HepG2 (cell line): Measurements from ENCODE around the gene ASB16. TPM values are rescaled to one million over a fixed set of nuclear protein-coding genes. Genes with fewer than 3 reads are reported as not detected.
A peak's percentile ranks its signal among the peaks of the same experiment; 100 is the strongest.

Experiments
- ARNT ChIP-seq: fragments of 450-650 bp; IDR thresholded peaks from 2 replicates; pipeline ENCODE4 v1.6.1; 2017
- DNMT1 ChIP-seq: sonication (generic); formaldehyde crosslinking; IDR thresholded peaks from 2 replicates; pipeline ENCODE4 v1.5.1; 2020; ENCODE audit warnings: mild to moderate bottlenecking, missing genetic modification reagents
- DPF2 ChIP-seq: sonication (generic); formaldehyde crosslinking; IDR thresholded peaks from 2 replicates; pipeline ENCODE4 v1.4.0; 2020; ENCODE audit warnings: mild to moderate bottlenecking, low read depth, missing genetic modification reagents, borderline replicate concordance
- GABPA ChIP-seq, 2 experiments: IDR thresholded peaks; 2 replicates each; pipeline ENCODE4 v1.6.1; 2011 to 2016; ENCODE audit warnings: low read depth in 2 of 2, low read length in 1 of 2, missing biosample characterization in 1 of 2, missing genetic modification characterization in 1 of 2
- KDM5A ChIP-seq: fragments of 200-600 bp; sonication (generic); IDR thresholded peaks from 2 replicates; pipeline ENCODE4 v1.7.0; 2018; ENCODE audit warnings: antibody characterized with exemption, mild to moderate bottlenecking, low read length, borderline replicate concordance
- NR2C2 ChIP-seq: sonication (generic); formaldehyde crosslinking; IDR thresholded peaks from 2 replicates; pipeline ENCODE4 v1.4.0; 2020; ENCODE audit warnings: missing genetic modification reagents, mild to moderate bottlenecking, moderate library complexity, borderline replicate concordance
- SP140L ChIP-seq: sonication (generic); formaldehyde crosslinking; IDR thresholded peaks from 2 replicates; pipeline ENCODE4 v1.4.0; 2020; ENCODE audit warnings: missing genetic modification reagents, borderline replicate concordance
- TOPORS ChIP-seq: sonication (generic); formaldehyde crosslinking; IDR thresholded peaks from 2 replicates; pipeline ENCODE4 v1.8.0; 2023; ENCODE audit warnings: mild to moderate bottlenecking, missing genetic modification reagents
- ZBTB1 ChIP-seq: sonication (generic); formaldehyde crosslinking; IDR thresholded peaks from 2 replicates; pipeline ENCODE4 v1.4.0; 2020; ENCODE audit warnings: missing genetic modification reagents, borderline replicate concordance
- ZFP1 ChIP-seq: IDR thresholded peaks from 2 replicates; pipeline ENCODE4 v1.6.1; 2016
- ZMYM4 ChIP-seq: sonication (generic); formaldehyde crosslinking; IDR thresholded peaks from 2 replicates; pipeline ENCODE4 v1.8.1; 2023; ENCODE audit warnings: mild to moderate bottlenecking, missing genetic modification reagents
- ZNF761 ChIP-seq: sonication (generic); formaldehyde crosslinking; conservative IDR thresholded peaks from 2 replicates; pipeline ENCODE4 v1.4.0; 2020; ENCODE audit warnings: mild to moderate bottlenecking, missing genetic modification reagents
- ZNF792 ChIP-seq: IDR thresholded peaks from 2 replicates; pipeline ENCODE4 v1.6.1; 2016
- polyA plus RNA-seq, 8 experiments: library from polyadenylated mRNA; depleted of rRNA in 3 of 8; stranded (reverse) in 7 of 8; unstranded in 1 of 8; fragments of >200 nt; fragmentation: Illumina TruSeq in 4 of 8; extraction: Trizol in 4 of 8; gene quantifications; 2 replicates each; pipeline versions ENCODE4 v1.2.1 to v1.2.3, GENCODE V29; 2011 to 2016; ENCODE audit warnings: low read depth in 4 of 8, missing spikeins in 1 of 8, mixed read lengths in 1 of 8; ENCODE audit not compliant: insufficient read depth in 1 of 8
- total RNA-seq, 5 experiments: library from RNA; depleted of rRNA; stranded (reverse); fragments of >200 nt; fragmentation: Illumina TruSeq; extraction: Trizol; gene quantifications; 2 replicates each; pipeline ENCODE4 v1.2.3, GENCODE V29; 2016; ENCODE audit warnings: low read depth in 1 of 5
- TF ChIP-seq, protein P1 (sequence below): sonication (generic); formaldehyde crosslinking; IDR thresholded peaks from 2 replicates; pipeline ENCODE4 v1.8.0; 2022; ENCODE audit warnings: low read depth, missing genetic modification reagents
- TF ChIP-seq, protein P2 (sequence below): IDR thresholded peaks from 2 replicates; pipeline ENCODE4 v1.6.1; 2016; ENCODE audit warnings: missing biosample characterization, missing genetic modification reagents, low read depth
- TF ChIP-seq, protein P3 (sequence below), 2 experiments: fragments of 450-650 bp in 1 of 2; sonication (generic) in 1 of 2; formaldehyde crosslinking in 1 of 2; IDR thresholded peaks; 2 replicates each; pipeline versions ENCODE4 v1.6.1 to v1.8.0; 2016 to 2022; ENCODE audit warnings: antibody characterized with exemption in 1 of 2, mild to moderate bottlenecking in 1 of 2, missing genetic modification reagents in 1 of 2

ASB16 gene
- total and polyA plus RNA-seq, 2 of the 13 experiments (the other 11 are each of a cell fraction or from before 2014, with no cell fraction given), result 0.07 TPM; not detected in 1

DNA sequence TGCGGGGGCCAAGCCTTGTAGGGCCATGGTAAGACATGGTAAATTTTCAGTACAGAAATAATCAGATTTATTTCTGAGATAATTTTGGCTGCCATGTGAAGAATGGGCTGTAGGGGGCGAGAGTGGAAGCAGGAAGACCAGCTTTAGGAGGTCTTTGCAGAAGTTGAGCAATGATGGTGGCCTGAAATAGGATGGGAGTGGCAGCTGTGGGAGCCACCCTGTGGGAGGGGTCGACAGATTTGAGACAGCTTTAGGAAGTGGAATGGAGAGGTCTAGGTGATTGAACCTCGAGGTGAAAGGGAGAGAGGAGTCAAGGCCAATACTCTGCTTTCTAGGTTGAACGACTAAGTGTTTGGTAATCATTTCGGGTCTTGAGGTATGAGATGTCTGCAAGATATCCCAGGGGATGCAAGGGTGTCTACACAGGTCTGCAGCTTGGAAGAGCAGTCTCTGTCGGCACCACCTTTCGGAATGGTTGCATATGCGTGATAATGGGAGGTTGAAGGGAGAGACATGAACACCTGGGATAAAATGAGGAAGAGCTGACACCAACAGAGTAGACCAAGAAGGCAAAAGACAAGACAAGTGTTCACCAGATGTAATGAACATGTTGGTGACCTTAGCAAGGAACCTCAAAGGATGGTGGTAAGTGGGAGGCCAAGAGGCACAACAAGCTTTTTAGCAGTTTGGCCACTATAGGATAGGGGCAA is 33.4 kb downstream of the ASB16 start (continued):
- no peak for TF ChIP-seq TOPORS
- TF ChIP-seq ZNF792 (CRISPR knock-in tag), result no peak
- no peak for TF ChIP-seq DNMT1 (CRISPR knock-in tag)
- no peak for TF ChIP-seq DPF2 (CRISPR knock-in tag)
- TF ChIP-seq SP140L (CRISPR knock-in tag), result no peak
- TF ChIP-seq, protein P1, sequence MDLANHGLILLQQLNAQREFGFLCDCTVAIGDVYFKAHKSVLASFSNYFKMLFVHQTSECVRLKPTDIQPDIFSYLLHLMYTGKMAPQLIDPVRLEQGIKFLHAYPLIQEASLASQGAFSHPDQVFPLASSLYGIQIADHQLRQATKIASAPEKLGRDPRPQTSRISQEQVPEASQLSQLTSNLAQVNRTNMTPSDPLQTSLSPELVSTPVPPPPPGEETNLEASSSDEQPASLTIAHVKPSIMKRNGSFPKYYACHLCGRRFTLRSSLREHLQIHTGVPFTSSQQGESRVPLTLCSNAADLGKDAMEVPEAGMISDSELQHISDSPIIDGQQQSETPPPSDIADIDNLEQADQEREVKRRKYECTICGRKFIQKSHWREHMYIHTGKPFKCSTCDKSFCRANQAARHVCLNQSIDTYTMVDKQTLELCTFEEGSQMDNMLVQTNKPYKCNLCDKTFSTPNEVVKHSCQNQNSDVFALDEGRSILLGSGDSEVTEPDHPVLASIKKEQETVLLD, result no peak
- TF ChIP-seq NR2C2, result peak; percentile 28; the same call in 1 of the 2 replicates
- 0 out of 2 replicates have a peak, but pooled peaks have one; percentile 41 for TF ChIP-seq ZFP1 (CRISPR knock-in tag)
- TF ChIP-seq KDM5A, result no peak
- TF ChIP-seq, protein P2, sequence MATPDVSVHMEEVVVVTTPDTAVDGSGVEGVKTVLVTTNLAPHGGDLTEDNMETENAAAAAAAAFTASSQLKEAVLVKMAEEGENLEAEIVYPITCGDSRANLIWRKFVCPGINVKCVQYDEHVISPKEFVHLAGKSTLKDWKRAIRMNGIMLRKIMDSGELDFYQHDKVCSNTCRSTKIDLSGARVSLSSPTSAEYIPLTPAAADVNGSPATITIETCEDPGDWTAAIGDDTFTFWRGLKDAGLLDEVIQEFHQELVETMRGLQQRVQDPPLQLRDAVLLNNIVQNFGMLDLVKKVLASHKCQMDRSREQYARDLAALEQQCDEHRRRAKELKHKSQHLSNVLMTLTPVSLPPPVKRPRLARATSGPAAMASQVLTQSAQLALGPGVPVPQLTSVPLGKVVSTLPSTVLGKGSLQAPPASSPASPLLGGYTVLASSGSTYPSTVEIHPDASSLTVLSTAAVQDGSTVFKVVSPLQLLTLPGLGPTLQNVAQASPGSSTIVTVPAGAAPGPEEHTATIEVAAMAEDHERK, result no peak
- TF ChIP-seq, protein P3, sequence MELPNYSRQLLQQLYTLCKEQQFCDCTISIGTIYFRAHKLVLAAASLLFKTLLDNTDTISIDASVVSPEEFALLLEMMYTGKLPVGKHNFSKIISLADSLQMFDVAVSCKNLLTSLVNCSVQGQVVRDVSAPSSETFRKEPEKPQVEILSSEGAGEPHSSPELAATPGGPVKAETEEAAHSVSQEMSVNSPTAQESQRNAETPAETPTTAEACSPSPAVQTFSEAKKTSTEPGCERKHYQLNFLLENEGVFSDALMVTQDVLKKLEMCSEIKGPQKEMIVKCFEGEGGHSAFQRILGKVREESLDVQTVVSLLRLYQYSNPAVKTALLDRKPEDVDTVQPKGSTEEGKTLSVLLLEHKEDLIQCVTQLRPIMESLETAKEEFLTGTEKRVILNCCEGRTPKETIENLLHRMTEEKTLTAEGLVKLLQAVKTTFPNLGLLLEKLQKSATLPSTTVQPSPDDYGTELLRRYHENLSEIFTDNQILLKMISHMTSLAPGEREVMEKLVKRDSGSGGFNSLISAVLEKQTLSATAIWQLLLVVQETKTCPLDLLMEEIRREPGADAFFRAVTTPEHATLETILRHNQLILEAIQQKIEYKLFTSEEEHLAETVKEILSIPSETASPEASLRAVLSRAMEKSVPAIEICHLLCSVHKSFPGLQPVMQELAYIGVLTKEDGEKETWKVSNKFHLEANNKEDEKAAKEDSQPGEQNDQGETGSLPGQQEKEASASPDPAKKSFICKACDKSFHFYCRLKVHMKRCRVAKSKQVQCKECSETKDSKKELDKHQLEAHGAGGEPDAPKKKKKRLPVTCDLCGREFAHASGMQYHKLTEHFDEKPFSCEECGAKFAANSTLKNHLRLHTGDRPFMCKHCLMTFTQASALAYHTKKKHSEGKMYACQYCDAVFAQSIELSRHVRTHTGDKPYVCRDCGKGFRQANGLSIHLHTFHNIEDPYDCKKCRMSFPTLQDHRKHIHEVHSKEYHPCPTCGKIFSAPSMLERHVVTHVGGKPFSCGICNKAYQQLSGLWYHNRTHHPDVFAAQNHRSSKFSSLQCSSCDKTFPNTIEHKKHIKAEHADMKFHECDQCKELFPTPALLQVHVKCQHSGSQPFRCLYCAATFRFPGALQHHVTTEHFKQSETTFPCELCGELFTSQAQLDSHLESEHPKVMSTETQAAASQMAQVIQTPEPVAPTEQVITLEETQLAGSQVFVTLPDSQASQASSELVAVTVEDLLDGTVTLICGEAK (IDR thresholded peaks at IDR 0.05), result no peak
- TF ChIP-seq, protein P3 (CRISPR knock-in tag; IDR thresholded peaks at IDR 0.05), result no peak
- peak; percentile 30; the same call in 1 of the 2 replicates for TF ChIP-seq ZMYM4 (CRISPR knock-in tag)
- no peak for TF ChIP-seq ZNF761 (CRISPR knock-in tag)
- TF ChIP-seq ARNT, result no peak
- TF ChIP-seq ZBTB1 (CRISPR knock-in tag), result no peak
- TF ChIP-seq GABPA (IDR thresholded peaks at IDR 0.05; ENCODE audit: low read depth, low read length), result no peak
- TF ChIP-seq GABPA (CRISPR knock-in tag; IDR thresholded peaks at IDR 0.05; ENCODE audit: low read depth), result no peak
